Sigmoid colon (tissue), 4 donors: ENCODE data around the gene FKBP9.

Source experiments
- POLR2AphosphoS5 ChIP-seq, 4 donors: sonication (generic); formaldehyde crosslinking; IDR thresholded peaks; one replicate each; pipeline ENCODE4 v1.6.1; 2017; ENCODE audit warnings: antibody characterized with exemption in 4 of 4
- TF ChIP-seq, protein P1 (sequence below), 4 experiments: fragments of 450-650 bp in 3 of 4; fragments of 200-600 bp in 1 of 4; IDR thresholded peaks; one replicate each; pipeline ENCODE4 v1.5.1; 2016 to 2019; ENCODE audit warnings: antibody characterized with exemption in 4 of 4, mild to moderate bottlenecking in 3 of 4, moderate library complexity in 2 of 4

DNA sequence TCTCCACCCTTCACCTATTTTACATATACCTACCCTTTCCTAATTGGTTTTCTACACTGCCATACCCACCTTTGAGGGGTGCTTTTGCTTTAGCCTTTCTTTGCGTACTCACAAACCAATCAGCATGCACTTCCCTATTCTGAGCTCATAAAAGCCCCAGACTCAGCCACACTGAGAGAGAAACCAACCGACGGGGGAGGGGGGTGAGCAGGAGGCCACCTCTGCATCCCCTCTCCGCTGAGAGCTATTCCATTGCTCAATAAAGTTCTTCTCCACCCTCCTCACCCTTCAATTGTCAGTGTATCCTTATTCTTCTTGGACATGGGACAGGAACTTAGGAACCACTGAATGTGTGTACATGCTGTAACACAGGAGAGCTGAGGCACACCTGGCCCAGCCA is 9.0 kb upstream of the FKBP9 start:
- TF ChIP-seq, protein P1, sequence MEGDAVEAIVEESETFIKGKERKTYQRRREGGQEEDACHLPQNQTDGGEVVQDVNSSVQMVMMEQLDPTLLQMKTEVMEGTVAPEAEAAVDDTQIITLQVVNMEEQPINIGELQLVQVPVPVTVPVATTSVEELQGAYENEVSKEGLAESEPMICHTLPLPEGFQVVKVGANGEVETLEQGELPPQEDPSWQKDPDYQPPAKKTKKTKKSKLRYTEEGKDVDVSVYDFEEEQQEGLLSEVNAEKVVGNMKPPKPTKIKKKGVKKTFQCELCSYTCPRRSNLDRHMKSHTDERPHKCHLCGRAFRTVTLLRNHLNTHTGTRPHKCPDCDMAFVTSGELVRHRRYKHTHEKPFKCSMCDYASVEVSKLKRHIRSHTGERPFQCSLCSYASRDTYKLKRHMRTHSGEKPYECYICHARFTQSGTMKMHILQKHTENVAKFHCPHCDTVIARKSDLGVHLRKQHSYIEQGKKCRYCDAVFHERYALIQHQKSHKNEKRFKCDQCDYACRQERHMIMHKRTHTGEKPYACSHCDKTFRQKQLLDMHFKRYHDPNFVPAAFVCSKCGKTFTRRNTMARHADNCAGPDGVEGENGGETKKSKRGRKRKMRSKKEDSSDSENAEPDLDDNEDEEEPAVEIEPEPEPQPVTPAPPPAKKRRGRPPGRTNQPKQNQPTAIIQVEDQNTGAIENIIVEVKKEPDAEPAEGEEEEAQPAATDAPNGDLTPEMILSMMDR (IDR thresholded peaks at IDR 0.05), result no peak
- TF ChIP-seq POLR2AphosphoS5 (IDR thresholded peaks at IDR 0.05), result no peak
